COLO668 (cell line): ENCODE data around the gene GABPB2.

Source experiments
- DNase-seq: peaks from one replicate; lab custom pipeline; 2025; ENCODE audit not compliant: unreplicated experiment; lab: John Stamatoyannopoulos, UW

The GABPB2 gene

DNA sequence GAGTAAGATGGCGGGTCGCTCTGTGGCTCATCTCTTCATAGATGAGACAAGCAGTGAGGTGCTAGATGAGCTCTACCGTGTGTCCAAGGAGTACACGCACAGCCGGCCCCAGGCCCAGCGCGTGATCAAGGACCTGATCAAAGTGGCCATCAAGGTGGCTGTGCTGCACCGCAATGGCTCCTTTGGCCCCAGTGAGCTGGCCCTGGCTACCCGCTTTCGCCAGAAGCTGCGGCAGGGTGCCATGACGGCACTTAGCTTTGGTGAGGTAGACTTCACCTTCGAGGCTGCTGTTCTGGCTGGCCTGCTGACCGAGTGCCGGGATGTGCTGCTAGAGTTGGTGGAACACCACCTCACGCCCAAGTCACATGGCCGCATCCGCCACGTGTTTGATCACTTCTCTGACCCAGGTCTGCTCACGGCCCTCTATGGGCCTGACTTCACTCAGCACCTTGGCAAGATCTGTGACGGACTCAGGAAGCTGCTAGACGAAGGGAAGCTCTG is 88.2 kb downstream of the GABPB2 start:
- no peak for DNase-seq

DNA sequence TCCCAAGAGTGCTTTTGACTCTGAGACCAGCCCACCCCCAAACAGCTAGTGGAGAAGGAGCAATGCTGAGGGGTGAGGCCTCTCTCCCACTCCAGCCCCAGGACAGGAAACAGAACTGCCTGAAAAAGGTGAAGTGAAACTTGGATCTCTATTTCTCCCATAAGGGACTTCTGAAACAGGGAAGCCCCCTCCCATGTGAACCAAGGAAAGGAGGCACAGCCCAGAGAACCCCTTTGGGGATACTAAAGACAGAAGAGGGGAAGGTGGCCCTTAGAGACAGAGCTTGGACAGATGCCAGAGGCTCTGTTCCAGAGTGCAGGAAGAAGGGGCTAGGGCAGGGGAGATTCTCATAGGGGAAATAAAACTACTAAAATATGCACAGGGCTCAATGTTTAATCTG is 88.8 kb downstream of the GABPB2 start:
- no peak for DNase-seq

DNA sequence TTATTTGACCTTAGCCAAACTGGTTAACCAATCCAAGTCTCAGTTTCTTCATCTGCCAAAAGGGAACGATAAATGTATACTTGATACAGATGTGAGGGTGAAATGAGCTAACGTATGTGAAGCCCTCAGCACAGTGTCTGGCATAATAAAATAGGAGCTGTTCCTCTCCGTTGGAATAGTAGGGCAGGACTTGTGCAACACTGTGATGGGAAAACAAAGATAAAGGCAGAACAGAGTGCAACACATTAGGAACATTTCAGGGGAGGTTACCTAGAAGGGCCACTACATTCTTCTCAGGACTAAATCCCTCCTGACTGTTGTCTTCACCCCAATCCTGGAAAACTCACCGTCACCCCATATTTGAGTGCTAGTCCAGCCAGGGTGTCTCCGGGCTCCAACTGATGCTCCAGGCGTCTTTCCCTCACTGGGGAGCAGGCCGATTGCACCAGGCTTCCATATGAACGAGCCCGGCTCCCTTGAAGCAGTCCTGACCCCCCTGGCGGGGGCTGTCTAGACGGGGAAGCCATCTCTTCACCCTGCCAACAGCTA is 94.2 kb downstream of the GABPB2 start:
- DNase-seq: no peak

DNA sequence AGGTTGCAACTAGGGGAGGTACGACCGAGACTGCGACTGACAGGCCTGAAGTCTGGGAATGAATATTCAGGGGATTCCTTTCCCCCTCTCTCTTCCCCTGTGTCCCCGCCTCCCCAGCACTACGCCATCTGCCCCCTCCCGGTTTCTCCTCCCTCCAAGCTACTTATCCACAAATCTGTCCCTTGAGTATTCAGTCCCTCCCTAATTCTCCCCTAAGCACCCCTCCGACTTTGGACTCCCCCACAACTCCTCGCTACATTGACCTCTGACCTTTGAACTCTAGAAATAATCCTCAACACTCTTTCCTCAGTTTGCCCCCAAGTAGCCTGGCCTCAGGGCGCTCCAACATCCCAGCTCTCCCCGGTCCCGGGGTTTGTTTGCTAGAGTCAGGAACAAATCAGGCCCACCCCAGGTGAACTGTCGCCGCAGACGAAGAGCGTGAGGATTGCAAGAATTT is 94.7 kb downstream of the GABPB2 start:
- DNase-seq: peak; percentile 34

DNA sequence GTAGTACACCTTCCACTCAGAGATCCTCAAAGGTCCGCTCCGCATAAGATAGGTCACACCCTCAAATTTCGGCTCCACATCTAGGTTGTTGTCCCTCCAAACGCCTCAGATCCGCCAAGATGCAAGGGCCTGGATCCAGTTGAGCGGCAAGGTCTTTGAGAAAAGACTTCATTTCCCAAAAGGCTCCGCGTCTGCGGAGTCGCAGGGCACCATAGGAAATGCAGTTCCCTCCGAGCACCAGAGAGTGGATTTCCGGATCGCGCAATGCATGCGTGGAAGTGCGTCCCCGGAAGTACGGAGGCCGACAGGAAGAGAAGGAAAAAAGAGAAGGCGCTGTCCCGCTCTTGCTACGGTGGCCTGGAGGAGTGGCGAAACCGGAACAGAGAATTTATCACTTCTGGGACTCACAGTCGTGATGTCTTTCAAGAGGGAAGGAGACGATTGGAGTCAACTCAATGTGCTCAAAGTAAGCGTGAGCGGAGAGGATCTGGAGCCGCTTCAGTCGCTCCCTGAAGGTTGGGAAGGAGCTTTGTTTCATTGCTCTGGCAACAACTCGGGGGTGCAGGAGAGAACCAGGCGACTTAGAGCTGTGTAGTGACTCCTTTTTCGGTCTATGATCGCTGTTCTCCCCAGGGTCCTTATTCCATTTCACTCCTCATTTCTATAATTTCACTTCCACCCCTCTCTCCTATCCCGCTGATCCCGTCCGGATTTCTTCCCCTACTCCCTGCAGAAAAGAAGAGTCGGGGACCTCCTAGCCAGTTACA is 95.4 kb downstream of the GABPB2 start, which contains the start of the genes LYSMD1 and SCNM1:
LYSMD1 (minus strand) TSS at position 165 of the 767 bp plus-strand sequence. CDS start 644 bp downstream, outside the sequence.
SCNM1 (plus strand) TSS at position 407 of the 767 bp plus-strand sequence; CDS start at position 416, 9 bp downstream.
- peak; percentile 99 for DNase-seq

DNA sequence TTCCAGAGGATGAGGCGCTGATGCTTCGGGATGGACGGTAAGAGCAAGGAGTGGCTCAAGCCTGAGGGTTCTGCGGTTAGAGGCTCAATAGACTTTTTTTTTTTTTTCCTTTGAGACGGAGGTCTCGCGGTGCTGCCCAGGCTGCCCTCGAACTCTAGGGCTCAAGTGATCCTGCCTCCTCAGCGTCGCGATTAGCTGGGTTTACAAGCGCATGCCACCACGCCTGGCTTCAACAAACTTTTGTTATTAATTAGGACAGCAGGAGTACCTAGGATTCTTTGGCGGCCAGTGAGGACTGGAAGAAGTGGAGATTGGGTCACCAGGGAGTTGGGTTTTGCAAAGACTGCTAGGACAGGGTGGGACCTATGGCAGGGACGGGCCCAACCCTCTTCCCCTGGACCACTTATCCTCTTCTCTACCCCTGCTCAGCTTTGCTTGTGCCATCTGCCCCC is 96.0 kb downstream of the GABPB2 start:
- DNase-seq: peak; percentile 38

DNA sequence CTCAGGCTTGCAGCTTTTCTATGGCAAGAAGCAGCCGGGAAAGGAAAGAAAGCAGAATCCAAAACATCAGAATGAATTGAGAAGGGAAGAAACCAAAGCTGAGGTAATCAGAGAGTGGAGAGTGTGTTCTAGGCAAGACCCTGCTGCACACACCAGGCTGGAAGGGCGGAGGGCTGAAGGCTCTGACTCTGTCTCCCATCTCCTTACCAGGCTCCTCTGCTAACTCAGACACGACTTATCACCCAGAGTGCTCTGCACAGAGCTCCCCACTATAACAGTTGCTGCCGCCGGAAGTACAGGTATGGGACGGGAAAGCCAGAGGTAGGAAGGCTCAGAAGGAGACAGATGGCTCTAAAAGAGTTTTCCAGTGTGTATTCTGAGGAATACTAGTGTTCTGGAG is 96.6 kb downstream of the GABPB2 start:
- no peak for DNase-seq

DNA sequence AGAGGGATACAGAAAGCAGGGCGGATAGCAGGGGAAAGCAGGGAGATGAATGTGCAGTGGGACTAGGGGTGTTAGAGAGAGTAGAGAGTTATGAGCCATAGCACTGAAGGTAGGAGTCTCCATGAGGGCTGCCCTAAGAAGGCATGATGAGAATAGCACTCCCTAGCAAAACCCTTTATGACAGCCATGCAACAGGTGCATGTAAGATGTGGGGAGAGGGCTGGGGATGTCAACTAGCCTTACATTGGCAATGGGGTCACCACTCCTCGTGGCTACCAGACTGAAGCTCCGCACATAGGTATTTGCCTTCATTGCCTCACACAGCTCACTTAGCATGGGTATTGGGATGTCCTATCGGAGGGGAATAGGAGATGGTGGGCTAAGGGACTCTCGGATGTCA is 100.6 kb downstream of the GABPB2 start:
- no peak for DNase-seq
